Ecto neural progenitor cell (in vitro differentiated cells): Measurements from ENCODE around the gene KCNH1.

ENCODE experiments used
- DNase-seq: peaks from one replicate; pipeline ENCODE4 v3.0.0-alpha.2; 2018; ENCODE audit warnings: low spot score

KCNH1 gene

DNA sequence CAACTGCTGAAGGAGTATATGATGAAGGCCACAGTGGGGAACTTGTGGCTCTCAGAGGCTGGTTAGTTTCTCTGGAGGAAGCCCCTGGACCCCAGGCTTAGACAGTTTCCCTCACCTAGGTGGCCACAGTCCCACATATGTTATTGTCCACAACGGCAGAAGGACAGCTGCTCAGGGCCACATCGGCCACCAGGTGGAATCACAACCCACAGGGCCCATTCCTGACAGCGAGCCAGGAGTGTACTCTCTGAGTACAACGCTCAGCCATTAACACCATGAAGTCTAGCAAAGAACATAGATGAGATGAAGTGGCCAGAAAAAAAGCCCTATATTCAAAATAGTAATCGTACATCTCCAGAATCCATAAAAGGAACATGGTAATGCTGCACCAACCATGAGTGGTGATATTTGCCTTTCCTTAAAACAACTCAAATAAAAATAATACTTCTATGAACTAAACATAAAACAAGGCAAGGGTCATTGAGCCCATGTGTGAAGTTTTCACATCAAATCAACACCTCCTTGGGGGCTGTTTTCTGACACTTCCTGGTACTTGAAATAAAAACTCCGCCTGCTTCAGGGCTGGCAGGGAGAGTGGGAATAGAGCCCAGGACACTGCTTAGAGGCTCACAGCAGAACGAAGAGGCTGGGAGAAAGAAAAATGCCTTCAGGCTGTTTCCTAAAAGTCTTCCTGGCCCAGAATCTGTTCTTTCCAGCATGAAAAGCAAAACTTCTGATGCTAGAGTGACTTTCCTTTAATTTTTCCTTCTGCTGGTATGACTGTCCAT lies 421.9 kb downstream of the KCNH1 start:
- DNase-seq = no peak

DNA sequence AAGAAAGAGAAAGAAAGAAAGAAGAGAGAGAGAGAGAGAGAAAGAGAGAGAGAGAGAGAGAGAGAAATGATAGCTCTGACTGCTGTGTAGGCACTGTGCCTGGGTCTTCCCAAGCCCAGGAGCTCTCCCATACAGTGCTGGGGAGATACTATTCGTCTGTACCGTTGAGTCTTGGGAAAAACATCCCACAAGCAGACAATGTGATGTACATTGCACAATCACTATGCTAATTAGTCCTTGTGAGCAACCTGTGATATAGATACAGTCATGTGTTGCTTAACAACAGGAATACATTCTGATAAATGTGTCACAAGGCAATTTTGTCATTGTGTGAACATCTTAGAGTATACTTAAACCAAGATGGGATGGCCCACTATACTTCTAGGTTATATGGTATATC lies 424.2 kb downstream of the KCNH1 start:
- no peak for DNase-seq

DNA sequence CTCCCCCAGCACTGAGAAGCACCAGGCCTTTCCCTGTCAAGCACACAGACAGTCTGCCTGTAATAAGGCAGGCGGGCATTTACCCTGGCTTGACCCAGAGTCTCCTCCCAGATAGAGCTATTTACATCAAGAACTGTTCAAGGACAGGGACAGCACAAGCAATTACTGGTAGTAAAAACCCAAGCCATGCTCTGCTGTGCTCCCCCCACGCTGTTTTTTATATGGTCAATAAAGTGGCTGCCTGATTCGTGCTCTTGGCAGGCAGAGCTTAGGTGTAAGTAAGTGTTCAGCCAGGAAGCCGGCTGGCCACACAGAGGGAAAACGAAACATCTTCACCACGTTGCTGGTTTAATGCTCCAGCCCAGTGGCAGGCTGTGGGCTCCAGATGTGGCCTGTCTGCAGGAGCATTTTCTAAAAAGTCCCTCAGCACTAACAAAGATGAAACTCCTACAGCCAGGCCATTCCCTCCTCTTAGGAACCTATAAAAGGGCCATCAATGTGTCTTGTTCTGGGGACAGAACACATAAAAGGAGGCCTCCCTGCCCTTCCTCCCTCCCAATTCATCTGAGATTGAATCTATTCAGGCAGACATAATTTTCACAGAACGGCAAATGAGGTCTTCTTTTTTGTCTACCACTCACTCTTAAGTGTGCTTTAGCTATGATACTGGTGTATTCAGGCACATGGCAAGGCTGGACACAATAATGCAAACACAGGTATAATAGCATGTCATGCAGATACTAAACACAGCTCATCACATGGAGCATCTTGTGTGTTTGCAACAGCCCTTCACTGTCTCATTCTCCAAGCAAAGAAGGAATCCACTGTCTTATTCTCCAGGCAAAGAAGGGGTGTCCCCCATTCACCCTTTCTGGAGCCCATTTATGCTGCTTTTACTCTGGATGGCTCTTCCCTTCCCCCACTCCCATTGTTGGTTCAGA lies 426.4 kb downstream of the KCNH1 start:
- DNase-seq = no peak

DNA sequence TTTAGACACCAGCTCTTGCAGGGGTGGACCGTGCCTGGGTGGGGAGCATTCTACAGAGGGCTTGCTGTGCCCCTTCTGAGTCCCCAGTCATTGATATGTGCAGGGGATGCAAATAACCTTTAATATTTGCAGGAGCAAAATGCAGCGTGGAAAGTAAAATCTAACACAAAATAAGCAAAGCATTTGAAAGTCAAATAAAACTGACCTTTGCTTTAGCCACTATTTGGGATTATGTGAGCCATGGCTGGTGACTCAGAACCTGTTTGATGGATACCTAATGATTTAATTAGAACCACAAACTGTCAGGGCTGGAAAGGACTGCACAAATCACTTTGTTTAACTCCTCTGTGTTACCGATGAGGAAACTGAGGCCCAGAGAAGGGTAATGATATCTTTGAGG lies 427.7 kb downstream of the KCNH1 start:
- no peak for DNase-seq

DNA sequence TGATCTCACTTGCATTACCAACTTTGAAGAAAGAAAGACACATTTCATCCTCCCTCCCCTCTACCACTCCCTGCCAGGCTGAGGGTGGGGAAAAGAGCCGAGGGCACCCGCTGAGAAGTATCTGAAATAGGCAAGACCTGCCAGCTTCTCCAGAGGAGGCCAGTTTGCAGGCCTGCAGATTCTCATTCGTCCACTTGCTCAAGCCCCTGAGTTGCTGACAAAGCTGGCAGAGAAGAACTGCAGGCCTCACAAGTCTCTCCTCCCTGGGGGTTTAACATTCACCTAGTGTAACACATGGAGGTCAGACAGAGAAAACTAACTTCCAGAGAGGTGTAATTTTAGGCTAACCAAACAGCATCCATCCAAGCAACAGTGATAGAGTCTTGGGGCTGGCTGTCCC lies 428.9 kb downstream of the KCNH1 start:
- DNase-seq = no peak

DNA sequence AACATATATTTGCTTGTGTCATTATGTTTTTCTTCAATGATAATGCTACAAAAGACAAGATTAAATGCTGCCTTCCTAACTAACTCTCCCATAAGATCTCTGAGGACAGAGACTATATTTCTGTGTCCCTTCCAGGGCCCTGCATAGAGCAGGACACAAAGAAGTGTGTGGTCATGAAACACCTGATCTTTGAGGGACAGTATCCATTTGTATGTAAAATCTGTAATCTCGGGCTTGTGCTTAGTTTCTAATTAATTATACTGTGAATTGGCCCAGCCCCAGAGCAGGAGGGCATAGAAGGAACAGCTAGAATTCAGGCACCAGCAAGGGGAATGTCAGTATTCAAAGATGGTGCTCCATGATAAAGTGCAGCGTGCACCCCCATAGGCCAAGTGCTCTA lies 430.4 kb downstream of the KCNH1 start:
- no peak for DNase-seq

DNA sequence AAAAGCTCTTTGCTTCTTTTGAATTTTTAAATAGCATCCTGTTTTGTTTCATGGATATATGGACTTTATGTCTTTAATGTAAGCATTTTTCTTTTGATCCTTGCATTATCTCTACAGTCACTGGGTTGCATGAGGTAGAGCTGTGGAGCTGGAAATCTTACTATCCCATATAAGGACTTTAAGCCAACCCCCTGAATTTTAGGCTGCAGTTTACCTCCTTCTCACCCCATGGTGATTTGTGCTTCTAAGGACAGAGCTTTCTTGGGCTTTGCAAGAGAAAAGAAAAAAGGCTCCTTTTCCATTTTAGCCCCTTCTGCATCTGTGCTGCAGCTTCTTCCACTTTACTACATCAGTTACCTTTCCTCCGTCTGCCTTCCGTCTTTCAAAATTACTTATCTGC lies 431.4 kb downstream of the KCNH1 start:
- DNase-seq = no peak

DNA sequence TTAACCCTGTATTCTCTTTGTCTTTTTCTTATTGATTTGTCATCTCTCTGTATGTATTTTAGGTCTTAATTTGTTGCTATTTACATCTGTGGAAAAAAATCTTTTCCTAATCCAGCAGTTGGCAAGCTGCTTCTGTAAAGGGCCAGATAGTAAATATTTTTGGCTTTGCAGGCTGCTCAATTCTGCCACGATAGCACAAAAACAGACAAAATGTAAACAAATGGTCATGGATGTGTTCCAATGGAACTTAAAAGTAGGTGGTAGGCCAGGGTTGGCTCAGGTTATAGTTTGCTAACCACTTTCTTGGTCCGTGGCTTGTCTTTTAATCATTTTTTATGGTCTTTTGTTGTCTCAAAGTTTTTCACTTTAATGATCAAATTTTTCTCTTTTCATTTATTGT lies 433.4 kb downstream of the KCNH1 start:
- no peak for DNase-seq

DNA sequence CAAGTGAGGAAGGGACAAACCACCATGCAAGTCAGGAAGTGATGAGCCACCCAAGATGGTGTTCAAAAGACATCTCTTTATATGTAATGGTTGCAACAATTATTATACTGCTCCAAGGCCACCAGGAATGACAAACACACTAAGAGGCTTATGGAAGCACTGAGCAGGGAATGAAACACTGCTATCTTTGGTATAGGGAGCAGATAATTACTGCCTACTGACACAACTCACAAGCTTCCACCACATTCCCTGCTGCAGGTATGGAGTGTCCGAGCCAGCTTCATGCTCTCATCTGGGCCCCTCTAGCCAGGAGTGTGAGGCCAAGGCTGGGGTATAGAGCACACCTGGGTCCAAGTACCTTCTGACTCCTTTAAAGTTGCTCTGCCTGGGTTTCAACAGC lies 433.9 kb downstream of the KCNH1 start:
- no peak for DNase-seq

DNA sequence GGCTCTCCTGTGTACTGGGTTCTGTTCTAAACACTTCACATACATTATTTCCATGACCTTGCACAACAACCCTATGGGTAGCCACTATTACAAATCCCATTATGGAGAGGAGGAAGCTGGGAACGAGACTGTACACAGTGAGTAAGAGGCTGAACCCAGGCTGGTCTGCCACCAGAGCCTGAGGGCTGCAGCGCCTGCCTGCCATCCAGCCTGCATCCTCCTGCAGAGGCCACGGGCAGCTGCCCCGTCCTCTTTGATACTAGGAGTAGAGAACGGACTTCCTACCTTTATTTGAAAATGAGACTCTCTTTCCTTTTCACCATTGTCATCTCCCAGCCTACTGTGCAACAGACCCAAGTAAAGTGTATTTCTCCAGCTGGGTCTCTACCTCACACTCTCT lies 435.3 kb downstream of the KCNH1 start:
- DNase-seq = no peak

DNA sequence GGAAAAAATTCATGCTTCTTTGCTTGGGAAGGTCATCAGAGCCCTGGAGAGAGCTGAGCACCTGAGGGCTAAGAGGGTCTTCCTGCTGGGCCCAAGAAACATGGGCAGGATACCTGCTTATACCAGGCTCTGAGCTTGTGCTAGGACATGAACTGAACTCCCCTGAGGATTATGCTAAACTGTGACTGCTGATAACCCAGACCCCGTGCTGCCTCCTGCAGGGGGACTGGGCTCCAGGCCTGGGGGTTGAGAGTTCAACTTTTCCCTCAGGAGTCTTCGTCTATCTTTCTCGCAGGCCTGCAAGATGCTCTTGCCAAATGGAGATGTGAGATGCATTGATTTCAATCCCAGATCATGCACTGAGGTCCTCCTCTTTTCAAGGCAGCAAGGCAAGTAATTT lies 436.8 kb downstream of the KCNH1 start:
- DNase-seq = no peak

DNA sequence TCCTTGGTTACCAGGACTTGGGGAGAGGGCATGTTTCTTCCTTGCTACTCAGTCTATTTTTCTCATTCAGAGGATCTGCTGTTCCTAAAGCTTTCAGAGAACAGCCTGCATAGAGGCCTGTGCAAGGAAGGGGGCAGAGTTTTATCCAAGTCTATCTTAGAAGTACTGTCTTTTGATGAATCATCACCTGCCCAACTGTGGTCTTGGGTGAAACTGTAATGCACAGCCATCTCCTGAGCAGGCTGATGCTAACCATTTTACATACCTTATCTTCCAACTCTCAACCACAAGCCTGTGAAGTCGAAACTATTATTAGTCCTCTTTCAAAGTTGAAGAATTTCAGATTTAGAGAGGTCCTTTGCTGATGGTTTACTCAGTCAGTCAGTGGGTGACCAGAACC lies 437.2 kb downstream of the KCNH1 start:
- no peak for DNase-seq

DNA sequence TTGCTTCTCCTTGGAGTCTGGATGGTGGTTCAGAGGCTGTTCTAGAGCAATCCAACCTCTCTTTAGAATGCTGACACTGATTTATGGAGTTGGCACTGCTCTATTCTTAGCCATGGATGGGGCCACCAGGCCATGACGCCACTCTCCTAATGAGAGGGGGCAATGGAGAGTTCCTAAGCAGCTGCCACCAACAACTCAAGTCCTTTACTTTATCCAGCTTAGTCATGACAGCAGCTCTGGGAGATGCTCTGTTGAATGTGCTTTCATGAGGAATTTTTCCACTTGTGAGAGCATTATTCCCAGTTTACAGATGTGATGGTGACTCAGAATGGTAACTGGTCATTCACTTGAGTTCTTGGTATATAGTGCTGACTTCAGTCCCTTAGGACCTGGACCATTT lies 438.9 kb downstream of the KCNH1 start:
- no peak for DNase-seq

DNA sequence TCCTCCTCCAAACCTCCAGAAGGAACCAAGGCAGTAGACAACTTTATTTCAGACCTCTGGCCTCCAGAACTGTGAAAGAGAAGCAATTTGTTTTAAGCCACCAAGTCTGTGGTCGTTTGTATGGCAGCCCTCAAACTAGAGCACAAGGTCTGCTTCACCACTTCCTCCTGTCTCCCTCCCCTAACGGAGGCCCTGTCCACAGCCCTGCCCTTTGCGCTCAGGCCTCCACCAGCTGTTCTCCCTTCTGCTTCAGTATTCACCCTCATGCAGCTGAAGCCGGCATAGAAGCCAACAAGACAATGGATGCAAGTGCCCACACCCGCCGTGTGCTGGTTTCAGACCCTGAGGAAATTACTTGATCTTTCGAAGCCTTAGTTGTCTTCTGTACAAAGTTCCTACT lies 441.2 kb downstream of the KCNH1 start:
- no peak for DNase-seq

DNA sequence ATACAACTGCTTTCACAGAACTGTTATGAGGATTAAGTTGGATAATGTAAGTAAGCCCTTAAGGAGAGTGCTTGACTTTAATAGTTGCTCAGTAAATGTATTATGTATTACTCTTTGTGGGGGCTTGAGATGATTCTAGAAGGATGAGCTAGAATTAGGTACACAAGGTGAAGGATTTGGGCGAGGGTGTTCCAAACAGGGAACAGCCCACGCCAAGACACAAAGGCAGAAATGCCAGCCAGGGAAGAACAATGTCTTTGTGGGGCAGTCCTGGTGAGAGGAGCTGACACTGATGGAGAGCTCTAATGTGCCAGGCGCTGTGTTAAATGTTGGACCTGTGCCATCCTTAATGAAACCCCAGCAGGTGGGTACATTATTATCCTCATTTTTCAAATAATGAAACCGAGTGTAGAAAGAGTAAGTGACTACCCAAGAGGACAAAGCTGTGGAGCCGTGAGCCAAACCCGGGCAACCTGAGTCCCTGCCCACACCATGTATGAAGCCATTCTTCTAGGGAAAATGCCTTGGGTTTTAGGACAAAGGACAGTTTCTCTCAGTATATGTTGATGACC lies 442.8 kb downstream of the KCNH1 start:
- no peak for DNase-seq

DNA sequence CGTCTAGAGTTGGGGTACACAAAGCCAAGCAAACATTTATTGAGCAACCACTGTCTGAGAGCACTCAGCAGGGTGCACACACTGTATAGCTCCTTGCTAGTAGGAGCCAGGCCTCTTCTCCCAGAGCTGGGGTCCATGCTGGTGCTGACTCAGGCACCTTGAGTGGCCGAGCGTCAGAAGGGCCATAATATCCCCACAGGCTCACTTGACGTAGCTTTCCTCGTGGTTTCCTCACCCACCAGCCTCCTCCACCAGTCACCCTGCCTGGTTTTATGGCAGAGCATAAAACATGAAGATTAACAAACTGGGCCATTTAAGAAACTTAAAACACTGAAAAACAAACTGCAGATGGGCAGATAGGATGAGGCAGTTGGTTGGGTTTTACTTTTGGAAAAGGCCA lies 443.7 kb downstream of the KCNH1 start:
- no peak for DNase-seq

DNA sequence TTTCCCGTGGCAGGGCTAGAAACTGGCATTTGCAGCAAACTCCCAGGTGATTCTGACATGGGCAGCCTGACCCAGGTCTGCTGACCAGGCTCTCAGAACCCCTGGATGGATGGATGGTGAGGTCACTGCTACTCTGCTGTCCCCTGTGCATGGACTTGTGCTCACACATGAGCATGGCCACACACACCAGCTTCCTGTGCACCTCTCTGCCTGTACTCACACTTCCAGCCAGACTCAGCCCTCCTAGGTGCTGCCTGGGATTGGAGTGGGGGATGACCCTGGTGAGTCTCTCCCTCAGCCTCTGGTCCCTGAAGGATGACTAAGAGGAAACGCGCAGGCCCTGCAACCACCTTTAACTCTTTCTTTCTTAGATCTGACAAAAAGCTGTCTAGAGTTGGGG lies 444.1 kb downstream of the KCNH1 start:
- no peak for DNase-seq

DNA sequence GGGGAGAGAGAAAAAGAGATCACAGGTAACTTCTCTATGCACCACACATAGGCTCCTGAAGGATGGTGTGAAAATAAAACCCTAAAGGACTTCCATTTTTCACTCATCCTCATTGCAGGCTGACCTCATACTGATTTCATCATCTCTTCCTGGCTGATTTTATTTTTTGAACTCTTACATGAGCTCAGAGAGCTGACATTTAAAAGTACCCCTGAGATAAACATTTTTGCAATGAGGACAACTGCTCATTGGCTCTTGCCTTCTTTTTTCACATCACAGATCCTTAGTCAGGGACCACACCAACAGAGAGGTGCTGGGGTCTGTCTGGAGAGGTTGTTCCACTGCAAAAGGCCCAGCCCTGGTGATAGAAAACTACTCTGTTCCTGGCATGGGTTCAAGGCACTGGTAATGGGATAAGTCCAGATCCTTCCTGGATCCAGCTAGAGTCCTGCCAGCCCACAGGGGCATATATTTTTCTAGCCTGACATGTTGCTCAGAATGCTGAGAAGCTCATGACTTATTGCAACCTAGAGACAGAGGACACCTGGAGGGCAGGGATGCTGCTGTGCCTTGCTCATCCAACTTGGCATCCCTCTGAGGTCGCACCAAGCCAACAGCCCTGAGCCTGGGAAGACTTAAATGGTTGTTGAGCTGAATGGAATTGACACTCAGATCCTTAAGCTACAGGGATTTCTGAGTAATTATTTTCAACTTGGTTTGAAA lies 445.3 kb downstream of the KCNH1 start:
- DNase-seq = no peak

DNA sequence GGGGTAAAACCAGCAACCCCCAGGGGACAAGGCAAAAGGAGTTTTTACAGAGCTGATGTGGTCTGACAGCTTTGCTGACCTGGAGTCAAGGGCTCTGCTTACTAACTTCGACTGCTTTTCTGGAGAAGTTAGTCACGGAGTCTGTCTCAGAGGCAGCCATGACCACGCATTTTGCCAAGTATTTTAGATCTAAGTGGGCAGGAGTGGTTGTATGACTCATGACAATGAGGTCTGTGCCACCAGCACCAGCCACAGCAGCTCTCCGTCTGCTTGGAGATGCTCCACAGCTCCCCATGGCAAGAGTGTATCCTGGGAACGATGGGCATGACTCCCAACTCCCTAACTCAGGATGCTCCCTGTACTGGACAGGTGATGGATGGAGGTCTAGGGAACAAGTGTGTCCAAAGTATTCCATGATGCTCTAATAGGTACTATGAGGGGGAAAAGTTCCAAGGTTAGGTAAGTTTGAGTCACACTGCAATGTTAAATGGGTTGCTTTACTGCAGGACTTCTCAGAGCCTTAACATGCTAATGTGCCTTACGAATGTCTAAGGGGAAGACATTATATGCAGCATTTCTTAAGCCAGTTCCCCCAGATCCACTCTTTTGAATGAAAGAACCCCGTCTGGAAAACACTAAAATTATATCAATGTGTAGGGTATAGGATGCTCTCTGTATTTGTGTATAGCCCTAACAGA lies 446.2 kb downstream of the KCNH1 start:
- no peak for DNase-seq

DNA sequence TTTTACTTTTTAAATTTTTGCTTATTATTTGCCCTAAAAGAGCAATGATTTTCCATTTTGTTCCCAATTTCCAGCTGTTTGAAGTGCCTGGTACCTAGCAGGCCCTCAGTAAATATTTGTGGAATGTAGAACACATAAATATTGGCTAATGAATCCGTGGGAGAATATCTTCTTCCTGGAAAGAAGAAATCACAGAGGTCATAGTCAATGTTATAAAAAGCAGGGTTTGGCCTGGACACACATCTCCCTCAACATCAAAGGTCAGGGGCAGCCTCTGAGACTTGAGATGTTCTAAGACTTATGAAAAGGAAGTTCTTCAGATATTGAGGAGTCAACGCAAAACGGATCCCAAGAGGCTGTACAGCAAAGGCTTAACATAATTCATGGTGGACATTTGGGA lies 447.1 kb downstream of the KCNH1 start:
- DNase-seq = no peak

DNA sequence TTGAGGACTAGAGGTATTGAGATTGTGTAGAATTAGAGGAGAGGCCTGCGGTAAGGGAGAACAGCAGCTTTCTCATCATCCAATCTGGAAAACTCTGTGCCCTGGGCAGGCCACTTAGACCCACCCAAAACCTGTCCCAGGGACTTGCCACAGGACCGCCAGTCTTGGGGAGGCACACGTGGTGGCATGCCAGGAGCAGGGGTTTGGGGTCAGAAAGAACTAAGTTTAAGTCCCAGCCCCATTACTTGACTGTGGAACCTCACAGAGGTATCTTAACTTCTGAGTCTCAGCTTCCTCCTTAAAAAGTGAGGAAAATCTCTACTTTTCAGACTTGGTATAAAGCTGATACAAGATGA lies 448.7 kb downstream of the KCNH1 start:
- no peak for DNase-seq
